Heart left ventricle (tissue), 13 donors: Measurements from ENCODE around the gene MICAL2.

Experiments
- POLR2A ChIP-seq, 2 donors: fragments of 450-650 bp; IDR thresholded peaks; one replicate each; pipeline ENCODE4 v1.6.1; 2017; ENCODE audit warnings: antibody characterized with exemption in 2 of 2, mild to moderate bottlenecking in 2 of 2, moderate library complexity in 2 of 2
- TF ChIP-seq, protein P1 (sequence below), 12 donors: fragments of 200-600 bp; sonication (generic) in 4 of 12; IDR thresholded peaks; one replicate each; pipeline versions ENCODE4 v1.5.0 to v1.8.0; 2018 to 2022; ENCODE audit warnings: antibody characterized with exemption in 12 of 12, mild to moderate bottlenecking in 5 of 12
- donor health status: ischemic (EF 13 %, LVEDD 7.1; RV severe dilation, severe dysfunction).
- donor health status: DM: no; HTN: yes; CAD: no.
- donor health status: DM: no; HTN: no; CAD: no.
- donor health status: ischemic (EF 25% LVEDD 6.9; RV normal size, moderate dysfunction).
- donor health status: ischemic (EF 25% LVEDD 5.7; RV mildly dilated, moderate dysfunction).
- donor health status: ischemic (EF 35%, LVEDD 5.7; RV mildly dilated, moderate dysfunction).
- donor health status: nonischemic (EF 11% LVEDD 7.7; RV severe dilation, severe dysfunction).
- donor health status: DM: yes; HTN: yes; CAD: no.
- donor health status: PGD.
- donor health status: ischemic (EF 29% LVEDD 5.4; RV normal size, mild dysfunction).
- donor health status: nonischemic (EF 23%, LVEDD 6.1; RV moderate dilation, normal function).

DNA sequence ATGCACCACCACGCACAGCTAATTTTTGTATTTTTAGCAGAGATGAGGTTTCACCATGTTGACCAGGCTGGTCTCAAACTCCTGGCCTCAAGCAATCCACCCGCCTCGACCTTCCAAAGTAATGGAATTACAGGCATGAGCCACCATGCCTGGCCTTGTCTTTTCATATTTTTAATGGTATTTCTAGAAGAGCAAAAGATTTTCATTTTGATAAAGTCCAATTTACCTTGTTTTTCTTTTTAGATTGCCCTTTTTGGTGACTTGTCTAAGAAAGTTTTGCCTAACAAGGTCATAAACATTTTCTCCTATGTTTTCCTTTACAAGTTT is 45.5 kb upstream of the MICAL2 start:
- TF ChIP-seq, protein P1, sequence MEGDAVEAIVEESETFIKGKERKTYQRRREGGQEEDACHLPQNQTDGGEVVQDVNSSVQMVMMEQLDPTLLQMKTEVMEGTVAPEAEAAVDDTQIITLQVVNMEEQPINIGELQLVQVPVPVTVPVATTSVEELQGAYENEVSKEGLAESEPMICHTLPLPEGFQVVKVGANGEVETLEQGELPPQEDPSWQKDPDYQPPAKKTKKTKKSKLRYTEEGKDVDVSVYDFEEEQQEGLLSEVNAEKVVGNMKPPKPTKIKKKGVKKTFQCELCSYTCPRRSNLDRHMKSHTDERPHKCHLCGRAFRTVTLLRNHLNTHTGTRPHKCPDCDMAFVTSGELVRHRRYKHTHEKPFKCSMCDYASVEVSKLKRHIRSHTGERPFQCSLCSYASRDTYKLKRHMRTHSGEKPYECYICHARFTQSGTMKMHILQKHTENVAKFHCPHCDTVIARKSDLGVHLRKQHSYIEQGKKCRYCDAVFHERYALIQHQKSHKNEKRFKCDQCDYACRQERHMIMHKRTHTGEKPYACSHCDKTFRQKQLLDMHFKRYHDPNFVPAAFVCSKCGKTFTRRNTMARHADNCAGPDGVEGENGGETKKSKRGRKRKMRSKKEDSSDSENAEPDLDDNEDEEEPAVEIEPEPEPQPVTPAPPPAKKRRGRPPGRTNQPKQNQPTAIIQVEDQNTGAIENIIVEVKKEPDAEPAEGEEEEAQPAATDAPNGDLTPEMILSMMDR (IDR thresholded peaks at IDR 0.05): no peak
- TF ChIP-seq POLR2A (IDR thresholded peaks at IDR 0.05): no peak
